GM18499 (cell line): ENCODE data around the gene SEMA4D.
"Not testable (repeated sequence)": the region's sequence is repeated elsewhere in the genome, so short reads cannot be mapped to it uniquely, and the experiment has no call there.

Experiments used
- ATAC-seq: cut with Tn5 transposase; IDR thresholded peaks from one replicate; pipeline ENCODE4 v1.9.1; 2021; ENCODE audit warnings: moderate number of reproducible peaks; ENCODE audit not compliant: insufficient read depth, unreplicated experiment

SEMA4D gene

DNA sequence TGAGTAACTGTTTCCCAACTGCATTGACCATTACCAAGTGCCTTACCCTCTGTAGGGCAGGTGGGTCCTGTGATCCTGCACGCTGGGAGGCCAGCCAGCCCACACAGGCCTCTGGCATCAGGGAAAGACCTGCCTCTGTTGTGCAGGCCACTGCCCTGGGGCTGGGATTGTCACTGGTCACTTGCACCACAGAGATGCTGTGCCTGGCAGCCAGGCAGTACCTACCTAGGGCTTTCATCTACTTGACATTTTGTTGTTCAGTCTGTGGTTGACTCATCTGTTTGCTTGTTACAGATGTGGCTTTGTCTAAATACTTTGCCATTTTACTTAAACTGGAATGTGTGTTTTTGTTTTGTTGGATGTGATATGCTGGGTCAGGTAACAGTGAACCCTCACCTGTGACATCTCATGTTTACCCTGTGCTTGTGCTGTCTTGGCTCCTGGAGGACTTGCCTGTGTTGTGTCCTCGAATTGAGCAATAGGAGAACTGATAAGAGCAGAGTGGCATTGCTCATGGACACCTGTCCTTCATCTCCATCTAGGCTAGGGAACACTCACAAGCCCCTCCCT, 146.8 kb downstream of the SEMA4D start:
- ATAC-seq = no peak

GRCh38 chr9:89349607-89350006, 148.3 kb downstream of the SEMA4D start:
- ATAC-seq = no peak

- ATAC-seq = no peak
Measured at GRCh38 chr9:89347651-89348050, 150.3 kb downstream of the SEMA4D start.

DNA sequence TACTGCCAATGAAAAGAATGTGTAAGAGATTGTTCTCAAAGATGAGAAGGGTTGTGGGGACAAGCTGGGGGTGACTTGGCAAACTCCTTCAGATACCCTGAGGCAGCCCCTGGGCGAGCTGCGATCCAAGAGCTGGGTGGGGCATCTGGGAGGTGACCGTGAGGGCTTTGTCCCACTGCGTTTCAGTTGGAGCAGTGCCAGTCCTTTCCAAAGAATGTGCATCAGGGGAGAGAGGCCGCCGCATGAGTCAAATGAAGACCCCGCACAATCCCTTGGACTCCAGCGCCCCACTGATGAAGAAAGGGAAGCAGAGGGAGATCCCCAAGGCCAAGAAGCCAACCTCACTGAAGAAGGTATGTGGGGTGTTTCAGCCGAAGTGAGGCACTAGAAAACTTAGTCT, 151.2 kb downstream of the SEMA4D start:
- no peak for ATAC-seq

GRCh38 chr9:89345476-89345875, 152.4 kb downstream of the SEMA4D start:
- ATAC-seq = no peak

DNA sequence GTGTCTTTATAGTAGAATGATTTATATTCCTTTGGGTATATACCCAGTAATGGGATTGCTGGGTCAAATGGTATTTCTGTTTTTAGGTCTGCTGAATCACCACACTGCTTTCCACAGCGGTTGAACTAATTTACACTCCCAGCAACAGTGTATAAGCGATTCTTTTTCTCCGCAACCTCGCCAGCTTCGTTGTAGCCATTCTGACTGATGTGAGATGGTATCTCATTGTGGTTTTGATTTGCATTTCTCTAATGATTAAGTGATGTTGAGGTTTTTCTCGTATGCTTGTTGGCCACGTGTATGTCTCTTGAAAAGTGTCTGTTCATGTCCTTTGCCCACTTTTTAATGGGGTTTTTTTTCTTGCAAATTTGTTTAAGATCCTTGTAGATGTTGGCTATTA, 154.1 kb downstream of the SEMA4D start:
- not testable (repeated sequence) for ATAC-seq

DNA sequence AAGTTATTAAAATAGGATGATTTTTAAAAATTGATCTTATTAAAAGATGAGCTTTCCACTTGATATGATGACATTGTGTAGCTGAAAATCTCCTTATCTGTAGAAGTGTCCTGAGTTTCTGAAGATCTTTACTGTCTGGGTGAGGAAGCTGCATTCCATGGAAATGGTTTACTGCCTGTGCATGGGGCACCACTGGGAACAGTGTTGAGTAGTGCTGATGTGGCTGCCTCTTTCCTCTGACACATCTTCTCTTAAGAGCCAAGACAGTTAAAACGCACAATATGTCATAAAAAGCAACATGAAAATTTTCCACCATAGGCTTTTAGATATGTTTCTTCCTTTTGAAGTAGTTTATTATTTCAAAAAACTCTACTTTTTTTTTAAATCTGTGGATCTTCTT, 155.0 kb downstream of the SEMA4D start:
- ATAC-seq = no peak

DNA sequence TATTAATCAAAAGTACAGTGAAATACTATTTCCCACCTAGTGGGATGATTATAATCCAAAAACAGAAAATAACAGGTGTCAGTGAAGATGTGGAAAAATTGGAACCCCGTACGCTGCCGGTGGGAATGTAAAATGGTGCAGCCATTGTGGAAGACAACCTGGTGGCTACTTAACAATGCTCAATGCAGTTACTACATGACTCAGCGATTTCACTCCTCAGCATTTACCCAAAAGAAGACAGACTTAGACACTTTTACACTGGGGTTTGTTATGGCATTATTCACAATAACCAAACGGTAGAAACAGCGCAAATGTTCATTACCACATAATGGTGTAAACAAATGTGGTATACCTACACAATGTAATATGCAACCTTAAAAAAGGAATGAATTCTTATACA, 155.7 kb downstream of the SEMA4D start:
- no peak for ATAC-seq

DNA sequence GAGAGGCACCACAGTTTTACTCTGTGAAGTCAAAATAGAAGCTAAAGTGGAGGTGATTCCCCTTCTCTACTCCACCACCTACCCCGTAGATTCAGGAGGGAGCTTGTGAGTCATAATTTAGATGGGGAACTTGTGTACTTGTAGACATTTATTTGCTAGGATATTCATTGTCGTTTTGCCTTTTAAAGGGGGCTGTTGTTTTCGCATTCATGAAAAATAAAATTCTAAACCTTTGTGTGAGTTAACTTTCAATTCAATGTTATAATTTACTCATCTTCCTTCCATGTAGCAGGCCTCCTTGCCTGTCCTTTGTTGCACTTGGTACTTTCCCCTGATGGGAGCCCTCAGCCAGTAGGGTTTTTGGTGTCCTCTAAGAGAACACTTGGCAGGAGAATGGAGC, 157.6 kb downstream of the SEMA4D start:
- ATAC-seq = no peak

GRCh38 chr9:89339807-89340206, 158.1 kb downstream of the SEMA4D start:
- no peak for ATAC-seq

DNA sequence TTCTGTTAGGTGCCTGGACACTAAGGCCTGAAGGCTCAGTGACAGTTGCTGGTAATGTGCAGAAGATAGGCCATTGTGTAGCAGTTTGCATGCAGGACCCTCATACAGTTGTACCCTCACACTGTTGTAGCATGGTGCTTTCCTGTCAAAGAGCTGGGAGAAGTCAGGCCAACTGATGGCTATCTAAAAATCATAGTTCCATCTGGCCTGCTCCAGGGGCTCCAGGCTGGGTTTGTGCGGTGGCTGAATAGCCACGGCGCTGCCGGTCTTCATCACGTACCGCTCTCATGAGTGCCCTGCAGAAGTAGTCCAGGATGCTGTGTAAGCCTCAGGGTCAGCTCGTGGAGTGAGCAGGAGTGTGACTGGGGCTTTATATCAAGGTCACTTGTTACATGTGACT, 167.4 kb downstream of the SEMA4D start:
- no peak for ATAC-seq

- no peak for ATAC-seq
Measured at GRCh38 chr9:89329917-89330316, 168.0 kb downstream of the SEMA4D start.

DNA sequence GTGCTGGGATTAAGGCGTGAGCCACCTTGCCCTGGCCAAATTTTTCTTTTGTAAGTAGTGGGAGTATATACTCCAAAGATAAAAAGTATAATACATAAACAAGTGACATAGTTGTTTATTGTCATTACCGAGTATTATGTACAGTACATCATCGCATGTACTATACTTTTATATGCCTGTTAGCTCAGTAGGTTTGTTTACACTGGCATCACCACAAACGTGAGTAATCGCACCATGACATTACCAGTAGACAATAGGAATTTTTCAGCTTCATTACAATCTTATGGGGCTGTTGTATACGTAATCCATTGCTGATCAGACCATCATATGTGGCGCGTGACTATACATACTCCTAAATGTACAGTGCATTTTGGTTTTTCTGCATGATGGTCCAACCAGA, 169.8 kb downstream of the SEMA4D start:
- ATAC-seq = no peak

DNA sequence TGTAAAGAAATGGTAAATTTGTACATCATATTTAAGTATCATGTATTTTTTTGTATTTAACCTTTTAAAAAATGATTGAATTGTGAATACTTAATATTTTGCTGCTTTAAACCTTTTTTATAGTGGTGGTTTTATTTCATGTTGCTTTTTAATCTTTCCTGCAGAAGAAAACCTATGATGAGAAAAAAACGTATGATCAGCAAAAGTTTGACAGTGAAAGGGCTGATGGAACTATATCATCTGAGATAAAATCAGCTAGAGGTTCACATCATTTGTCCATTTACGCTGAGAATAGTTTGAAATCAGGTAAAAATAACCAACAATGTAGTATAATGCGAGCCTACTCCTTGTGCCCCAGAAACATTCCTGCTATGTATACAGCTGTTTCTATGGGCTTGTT, 172.2 kb downstream of the SEMA4D start:
- ATAC-seq = no peak

DNA sequence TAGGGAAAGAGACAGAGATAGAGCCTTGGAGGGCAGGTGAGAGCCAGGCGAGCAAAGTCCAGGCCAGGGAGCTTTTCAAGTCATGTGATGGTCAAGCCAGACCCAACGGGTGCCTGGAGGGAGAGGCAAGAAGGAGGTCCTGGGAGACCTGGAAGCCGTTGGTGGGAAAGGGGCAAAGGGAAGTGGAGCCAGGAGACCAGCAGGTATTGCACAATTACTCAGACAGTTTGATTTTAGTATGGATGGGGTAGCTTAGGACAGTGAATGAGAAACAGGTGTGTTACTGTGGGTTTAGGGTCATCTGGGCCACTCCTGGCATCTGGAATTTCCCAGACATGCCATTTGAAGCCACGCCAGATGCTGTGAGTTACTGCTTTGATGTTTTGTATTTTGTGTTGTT, 174.5 kb downstream of the SEMA4D start:
- ATAC-seq = no peak

DNA sequence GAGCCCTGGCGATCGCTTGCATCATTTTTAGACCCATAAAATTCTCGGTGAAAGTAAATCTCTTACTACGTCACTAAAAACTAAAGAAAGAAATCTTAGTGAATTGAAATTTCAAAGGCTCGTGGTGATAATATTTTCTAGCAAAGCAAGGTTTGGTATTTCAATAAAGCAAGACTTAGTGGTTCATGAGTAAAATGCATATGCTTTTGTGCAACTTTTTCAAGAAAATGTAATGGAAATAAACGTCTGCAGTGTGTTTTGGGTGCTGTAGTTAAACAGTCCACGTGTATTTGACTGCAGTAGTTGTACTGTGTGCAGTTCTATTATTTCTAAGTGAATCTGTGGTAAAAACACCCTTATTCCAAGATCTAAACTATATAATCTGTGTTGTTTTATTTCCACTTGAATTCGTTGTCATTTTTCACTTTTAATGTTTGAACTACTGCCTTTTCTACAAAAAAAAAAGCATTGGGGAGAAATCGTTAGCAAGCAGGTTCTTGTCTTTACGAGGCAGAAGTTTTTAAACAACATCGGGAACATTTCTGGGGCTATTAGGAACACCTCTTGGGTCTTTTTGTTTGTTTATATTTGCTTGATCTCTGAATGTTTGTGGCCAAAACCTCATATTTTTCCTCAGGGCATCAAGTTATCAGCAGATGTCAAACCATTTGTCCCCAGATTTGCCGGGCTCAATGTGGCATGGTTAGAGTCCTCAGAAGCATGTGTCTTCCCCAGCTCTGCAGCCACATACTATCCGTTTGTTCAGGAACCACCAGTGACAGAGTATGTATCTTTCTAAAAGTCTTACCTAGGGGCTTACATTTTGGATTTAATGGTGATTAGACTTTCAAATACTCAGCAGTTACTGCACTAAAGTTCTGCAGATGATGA, 178.7 kb downstream of the SEMA4D start:
- no peak for ATAC-seq

- peak; percentile 66 for ATAC-seq
Measured at GRCh38 chr9:89318123-89319014, 179.5 kb downstream of the SEMA4D start, which contains the start of gene SECISBP2. TSS of gene SECISBP2 (plus strand) at chr9:89318500. CDS start at chr9:89318577, 77 bp downstream.

DNA sequence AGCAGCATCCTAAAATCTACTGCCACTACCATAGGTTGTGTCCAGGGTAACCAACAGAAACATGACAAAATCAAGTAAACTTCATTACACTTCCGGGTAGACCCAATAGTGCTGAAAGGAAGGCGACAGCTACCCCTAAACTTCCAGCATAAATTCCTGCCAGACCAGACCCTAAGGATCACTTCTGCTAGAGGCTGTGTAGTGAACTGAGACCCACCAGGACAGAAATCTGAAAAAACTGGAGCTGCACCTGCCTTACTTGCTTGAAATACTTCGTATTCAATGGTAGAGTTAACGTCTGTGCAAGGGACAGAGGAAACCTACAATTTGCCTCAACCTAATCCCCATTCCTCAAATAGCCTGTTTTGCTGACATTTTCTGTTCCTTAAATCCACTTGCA, 180.6 kb downstream of the SEMA4D start:
- ATAC-seq = no peak

DNA sequence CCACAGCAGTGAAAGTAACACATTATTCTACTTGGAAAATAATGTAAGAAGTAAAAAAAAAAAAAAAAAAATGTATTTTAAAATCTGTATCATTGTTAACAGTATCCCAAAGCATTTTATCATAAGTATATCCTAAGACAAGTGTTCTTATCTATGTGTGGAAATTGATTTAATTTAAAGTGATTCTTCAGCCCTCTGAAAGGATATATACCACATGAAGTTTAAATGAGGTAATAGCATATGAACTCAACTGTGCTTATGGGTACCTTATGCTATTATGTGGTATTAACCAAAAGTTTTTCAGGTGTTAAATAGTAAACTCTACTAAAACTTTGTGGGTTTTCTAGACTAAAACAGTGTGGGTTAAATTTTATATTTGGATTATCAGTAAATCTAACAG, 182.4 kb downstream of the SEMA4D start:
- no peak for ATAC-seq

DNA sequence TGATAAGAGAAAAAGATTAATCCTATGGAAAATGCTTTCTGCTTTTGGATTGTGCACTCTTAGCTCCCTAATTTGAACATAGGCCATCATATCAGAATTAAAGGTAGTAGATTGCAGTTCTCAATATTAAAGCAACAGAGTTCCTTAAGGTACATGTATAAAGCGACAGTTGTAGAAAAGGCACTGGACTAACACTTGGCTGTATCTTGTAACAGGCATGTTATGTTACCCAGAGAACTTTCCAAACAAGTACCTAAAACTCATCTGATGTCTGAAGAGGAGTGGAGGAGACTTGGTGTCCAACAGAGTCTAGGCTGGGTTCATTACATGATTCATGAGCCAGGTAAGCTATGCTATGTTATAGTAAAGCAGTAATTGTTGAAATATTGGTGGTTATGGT, 183.0 kb downstream of the SEMA4D start:
- no peak for ATAC-seq

GRCh38 chr9:89313842-89314241, 184.1 kb downstream of the SEMA4D start:
- ATAC-seq = no peak
